Stimulated activated CD8-positive, alpha-beta memory T cell treated with anti-CD3 and anti-CD28 coated beads, Interleukin-15, amount 100 ng/mL, for 4 hours (primary cell): ENCODE results near the gene ZNF148.

Experiments
- DNase-seq, 2 donors: peaks; one replicate each; pipeline ENCODE4 v3.0.0-alpha.2; 2020; ENCODE audit warnings: low read depth in 2 of 2

The ZNF148 gene

DNA sequence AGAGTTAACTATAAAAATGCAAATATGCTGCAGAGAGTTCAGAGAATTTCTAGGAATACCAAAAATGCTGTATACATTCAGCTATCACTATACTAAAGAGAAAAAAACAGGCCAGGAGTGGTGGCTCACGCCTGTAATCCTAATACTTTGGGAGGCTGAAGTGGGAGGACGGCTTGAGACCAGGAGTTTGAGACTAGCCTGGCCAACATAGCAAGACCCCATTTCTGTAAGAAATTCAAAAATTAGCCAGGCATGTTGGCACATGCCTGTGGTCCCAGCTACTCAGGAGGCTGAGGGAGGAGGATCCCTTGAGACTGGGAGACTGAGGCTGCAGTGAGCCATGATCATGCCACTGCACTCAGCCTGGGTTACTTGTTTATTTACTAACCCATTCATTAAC, 87.9 kb downstream of the ZNF148 start:
- DNase-seq, result no peak

DNA sequence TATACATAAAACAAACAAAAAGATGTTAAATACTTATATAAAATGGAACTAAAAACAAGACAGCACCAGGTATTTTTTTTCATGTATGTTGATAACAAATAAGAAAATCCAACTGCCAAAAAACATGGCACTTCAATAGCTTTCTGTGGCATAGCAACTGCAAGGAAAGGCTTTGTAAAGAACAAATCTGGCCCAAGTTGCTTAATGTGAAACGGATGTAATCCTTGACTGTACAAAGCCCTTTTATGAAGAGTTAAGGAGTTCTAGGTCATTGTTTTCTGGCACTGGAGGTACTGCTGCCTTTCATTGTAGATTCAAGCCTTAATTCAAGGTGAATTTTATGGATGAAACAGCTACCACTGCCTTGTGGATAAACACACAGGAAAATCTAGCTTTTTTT, 93.7 kb downstream of the ZNF148 start:
- DNase-seq, result no peak

DNA sequence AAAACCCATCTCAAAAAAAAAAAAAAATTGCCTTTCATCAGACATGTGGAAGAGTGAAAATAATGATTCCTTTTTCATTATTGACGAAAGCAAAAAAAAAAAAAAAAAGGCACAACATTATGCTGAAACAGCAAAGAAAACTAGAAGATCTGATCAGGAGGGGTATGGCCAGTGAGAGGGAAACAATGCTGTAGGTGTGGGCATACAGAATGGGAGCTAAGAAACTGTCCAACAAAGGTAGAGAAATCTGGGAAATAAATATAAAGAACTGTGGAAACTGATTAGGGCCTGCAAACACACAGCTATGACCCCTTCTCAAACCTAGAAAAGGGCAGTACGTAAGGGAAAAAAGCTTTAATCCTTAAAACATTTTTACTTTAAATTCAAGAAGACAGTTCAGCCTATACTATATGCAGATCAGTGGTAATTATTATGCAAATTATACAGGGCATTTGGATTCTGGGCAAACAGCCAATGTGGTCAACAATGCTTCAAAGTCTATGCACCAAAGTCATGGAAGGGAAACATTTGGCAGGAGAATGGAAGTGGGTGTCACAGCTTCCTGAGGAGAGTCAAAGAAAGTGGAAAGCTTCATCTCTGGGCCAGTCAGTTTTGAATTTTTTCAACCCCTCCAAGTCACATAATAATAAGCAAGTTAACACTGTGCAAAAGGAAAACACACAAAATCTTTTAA, 94.3 kb downstream of the ZNF148 start:
- no peak for DNase-seq

DNA sequence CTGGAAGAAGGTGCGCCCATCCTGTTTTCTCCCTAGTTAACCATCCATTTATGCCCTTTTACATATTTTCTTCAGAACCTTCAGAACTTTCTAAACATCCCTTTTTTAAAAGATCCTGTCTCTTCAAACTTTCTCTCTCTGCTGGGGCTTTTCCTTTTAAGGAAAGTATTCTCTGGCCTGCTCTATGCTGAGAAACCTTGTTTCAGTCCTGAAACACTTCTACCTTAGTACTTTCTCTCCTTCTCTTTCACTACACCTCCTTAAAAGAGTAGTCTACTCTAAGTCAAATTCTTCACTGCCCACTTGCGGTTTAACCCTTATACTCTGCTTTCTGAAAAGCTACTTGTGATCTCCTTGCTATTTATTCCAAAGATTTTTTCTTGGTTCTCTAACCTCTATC, 97.0 kb downstream of the ZNF148 start:
- DNase-seq, result no peak

DNA sequence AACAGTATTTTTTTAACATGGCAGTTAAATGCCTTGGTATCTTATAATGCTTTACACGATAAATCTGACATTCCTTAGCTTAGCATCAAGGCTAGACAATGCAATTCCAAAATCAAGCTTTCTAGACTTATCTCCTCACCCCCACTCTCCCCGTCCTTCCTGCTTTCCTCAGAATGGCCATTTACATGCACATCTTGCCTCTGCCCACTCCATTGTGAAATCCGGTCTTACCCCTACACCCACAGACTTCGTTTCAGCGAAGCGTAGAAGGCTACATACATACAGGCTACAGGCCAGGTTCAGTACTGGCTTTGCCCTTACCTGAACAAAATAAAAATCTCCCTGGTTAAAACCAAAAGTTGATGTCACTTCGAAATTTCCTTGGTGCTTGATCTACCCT, 104.0 kb downstream of the ZNF148 start:
- DNase-seq, result no peak

DNA sequence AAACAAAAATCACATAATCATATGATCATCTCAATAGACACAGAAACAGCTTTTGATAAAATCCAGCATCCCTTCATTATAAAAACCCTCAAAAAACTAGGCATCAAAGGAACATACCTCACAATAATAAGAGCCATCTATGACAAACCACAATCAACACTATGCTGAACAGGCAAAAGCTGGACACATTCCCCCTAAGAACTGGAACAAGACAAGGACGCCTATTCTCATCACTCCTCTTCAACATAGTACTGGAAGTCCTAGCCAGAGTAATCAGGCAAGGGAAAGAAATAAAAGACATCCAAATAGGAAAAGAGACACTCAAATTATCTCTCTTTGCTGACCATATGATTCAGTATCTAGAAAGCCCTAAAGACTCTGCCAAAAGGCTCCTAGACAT, 107.7 kb downstream of the ZNF148 start:
- DNase-seq, result no peak

DNA sequence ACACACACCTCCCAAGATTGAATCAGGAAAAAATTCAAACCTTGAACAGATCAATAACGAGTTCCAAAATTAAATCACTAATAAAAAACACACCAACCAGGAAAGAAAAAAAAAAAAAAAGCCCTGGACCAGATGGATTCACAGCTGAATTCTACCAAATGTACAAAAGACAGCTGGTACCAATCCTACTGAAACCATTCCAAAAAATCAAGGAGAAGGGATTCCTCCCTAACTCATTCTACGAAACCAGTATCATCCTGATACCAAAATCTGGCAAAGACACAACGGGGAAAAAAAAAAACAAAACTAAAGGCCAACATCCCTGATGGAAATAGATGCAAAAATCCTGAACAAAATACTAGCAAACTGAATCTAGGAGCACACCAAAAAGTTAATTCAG, 108.2 kb downstream of the ZNF148 start:
- no peak for DNase-seq

DNA sequence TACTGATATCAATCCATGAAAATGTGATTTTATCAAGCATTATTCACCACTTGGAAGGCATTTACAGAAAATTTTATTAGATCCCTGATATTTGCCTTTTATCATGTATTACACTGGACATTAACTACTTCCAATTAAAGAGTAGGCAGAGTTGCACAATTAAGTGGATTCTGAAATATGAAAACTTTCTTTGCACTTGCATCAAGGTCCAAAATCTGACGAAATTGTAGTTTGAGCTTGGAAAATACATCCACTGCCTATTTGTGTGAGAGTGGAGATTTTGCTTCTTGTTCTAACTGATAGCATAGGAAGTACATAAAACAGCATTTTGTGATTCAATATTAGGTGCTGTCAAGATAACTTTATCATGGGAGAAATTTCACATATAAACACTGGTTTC, 113.0 kb downstream of the ZNF148 start:
- no peak for DNase-seq

DNA sequence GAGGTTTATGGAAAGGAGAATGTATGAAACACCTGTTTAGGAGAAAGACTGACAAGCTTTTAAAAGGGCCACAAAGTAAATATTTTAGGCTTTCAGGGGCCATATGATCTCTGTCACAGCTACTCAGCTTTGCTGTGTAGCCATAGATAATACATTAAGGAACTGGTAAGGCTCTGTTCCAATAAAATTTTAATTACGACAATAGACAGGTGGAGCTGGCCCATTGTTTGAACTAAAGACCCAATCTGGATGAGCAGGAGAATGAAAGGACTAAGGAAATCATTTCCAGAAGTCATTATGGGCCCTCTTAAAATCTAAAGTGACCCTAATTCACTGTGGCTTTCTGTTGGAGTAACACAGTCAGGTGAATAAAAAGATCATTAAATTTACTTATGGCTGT, 114.1 kb downstream of the ZNF148 start:
- DNase-seq, result no peak

DNA sequence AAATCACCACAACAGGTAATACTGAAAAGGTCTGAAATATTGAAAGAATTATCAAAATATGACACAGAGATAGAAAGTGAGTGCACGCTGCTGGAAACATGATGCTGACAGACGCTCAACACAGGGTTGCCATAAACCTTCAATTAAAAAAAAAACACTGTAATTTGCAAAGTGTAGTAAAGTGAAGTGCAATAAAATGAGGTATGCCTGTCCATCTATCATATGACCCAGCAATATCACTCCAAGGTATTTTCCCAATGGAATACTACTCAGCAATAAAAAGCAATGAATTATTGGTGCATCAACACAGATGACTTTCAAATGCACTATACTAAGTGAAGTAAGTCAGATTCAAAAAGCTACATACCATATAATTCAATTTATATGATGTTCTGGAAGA, 115.0 kb downstream of the ZNF148 start:
- no peak for DNase-seq

DNA sequence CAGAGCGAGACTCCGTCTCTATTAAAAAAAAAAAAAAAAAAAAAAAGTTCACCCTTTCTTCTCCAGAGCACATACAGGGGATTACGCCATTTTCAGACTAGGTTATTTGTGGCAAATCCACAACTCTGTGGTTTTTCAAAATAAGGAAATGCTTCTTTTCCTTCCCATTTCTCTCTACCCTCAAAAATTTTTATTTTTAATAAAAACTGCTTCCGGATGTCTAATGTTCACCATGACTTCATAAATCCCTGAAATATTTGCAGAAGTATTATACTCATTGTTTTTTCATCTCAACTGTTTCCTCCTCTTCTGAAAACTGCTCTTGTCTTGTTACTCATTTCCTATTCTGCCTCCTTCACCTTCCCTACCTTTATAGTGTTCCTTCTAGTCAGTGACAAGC, 117.6 kb downstream of the ZNF148 start:
- no peak for DNase-seq

DNA sequence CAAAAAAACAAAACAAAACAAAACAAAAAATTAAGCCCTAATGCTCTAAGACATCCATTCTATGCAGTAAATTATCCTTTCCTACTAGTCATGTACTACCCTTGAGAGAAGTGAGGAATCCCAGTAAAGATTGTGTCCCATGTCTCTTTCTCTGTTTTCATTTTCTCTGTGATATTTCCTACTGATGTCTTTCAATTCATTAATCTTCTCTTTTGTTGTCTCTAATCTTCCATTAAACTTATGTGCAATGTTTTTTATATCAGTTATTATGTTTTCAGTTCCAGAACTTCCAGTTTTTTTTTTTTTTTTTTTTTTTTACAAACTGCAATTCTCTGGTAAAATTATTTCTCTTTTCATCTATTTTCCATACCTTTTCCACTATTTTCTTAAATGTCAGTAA, 118.5 kb downstream of the ZNF148 start:
- DNase-seq, result no peak

DNA sequence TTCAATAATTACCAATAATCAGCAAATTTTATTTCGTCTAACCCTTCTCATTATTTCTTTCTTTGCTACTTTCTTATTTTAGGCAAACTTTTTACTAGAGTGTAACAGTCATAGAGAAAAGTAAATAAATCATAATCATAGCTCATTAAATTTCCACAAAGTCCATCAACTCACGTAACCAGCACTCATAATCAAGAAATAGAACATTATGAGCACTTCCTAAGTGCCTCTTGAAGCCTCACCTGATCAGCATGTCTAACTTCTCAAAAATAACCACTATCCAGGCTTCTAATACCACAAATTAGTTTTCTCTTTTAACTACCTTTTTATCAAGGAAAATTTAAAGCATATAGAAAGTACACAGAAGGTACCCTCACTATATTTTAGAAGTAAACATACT, 124.2 kb downstream of the ZNF148 start:
- no peak for DNase-seq

DNA sequence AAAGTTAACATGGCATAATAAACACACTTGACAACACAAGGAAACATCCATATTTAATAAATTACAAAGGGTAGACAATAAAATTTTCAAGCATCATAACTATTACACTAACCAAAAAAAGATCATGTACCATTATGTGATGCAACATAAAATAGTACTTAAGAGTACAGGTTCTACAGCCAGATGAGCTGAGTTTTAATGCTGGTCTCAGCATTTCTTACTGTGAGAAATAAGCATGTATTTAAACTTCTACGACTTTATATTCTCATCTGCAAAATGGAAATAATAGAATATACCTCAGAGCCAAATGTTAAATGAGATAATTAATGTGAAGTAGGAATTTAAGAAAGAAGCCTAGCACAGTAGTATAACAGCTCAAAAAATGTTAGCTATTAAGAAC, 128.9 kb downstream of the ZNF148 start:
- DNase-seq, result no peak

DNA sequence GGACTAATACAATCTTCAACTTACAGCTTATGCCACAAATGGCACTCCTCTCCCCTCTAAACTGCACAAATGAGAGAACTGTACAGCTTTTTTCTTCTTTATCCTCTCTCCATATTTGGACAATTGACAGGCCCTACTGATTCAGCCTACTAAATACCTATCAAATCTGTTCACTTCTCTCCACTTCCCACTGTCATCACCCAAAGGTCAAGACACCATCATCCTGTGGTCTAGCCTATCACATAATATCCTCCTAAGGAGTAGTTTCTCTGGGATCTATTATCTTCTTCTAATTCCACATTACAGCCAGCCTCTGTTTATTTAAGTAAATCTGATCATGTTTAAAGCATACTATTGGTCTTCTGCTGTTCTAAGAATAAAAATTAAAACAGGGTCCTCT, 129.6 kb downstream of the ZNF148 start:
- no peak for DNase-seq

DNA sequence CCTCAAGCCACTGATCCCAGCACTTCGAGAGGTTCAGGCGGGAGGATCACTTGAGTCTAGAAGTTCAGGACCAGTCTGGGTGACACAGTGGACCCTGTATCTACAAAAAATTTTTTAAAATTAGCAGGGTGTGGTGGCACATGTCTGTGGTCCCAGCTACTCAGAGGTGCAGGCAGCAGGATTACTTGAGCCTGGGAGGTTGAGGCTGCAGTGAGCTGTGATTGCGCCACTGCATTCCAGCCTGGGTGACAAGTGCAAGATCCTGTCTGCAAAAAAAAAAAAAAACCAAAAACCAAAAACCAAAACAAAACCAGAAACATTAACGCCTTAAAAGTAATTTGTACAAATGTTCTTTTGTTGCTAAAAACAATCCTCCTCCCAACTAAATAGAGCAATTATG, 134.6 kb downstream of the ZNF148 start:
- DNase-seq, result no peak

DNA sequence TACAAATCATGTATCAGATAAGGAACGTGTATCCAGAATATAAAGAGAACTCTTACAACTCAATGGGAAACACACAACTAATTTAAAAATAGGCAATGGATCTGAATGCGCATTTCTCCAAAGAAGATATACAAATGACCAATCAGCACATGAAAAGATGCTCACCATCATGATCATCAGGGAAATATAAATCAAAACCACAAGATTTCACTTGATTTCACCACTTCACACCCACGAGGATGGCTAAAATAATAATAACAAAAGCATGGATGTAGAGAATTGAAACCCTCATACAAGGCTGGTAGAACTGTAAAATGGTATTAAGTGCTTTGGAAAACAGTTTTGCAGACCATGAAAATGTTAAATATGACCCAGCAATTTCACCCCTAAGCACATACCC, 135.9 kb downstream of the ZNF148 start:
- DNase-seq, result no peak

DNA sequence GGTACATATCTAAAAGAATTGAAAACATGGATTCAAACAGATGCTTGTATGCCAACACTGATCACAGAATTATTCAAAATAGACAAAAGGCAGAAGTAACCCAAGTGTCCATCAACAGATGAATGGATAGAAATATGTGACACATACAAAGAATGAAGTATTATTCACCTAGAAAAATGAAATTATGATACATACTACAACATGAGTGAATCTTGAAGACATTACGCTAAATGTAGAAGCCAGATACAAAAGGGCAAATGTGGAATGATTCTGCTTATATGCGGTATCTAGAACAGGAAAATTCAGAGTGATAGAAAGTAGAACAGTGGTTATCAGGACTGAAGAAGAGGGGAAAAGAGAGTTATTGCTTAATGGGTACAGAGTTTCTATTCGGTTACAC, 136.4 kb downstream of the ZNF148 start:
- DNase-seq, result no peak

DNA sequence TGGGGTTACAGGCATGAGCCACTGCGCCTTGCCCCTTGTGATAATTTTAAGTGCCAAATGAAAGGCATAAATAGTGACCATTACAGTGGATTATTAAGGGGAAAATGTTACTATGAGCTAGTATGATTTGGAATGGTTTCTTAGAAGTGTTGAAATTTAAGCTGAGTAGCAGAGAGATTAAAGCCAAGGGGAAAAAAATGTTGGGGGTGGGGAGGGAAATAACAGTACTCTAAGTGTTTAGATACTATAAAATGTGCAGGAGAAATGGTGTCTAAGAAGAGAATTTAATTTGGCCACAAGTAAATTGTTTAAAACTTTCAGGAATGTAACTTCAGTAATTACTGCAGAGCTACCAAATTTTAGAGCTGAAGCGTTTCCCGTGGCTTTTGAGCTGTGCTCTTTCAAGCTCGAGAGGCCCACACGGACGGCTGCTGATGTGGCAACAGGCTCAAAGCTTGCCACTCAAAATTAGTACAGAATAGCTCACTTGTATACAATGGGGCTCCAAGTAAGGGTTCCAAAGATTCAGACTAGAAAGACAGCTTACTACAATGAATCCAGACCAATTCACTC, 138.7 kb downstream of the ZNF148 start:
- no peak for DNase-seq

DNA sequence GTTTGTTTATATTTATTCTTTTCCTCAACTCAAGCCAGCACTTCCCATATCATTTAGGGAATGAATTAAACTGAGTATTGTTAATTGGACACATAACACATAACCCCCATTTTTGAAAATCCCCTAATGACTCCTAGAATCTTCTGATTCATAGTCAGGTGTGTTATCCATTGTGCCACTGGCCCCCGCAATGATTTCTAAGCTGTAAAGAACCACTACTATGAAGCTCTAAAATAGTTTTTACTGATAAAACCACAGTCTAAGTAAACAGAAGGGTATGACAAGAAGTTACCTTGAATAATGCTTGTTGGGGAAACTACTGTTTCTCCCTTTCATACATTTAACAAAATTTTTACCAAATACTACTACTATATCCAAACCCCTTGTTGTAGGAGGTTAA, 140.3 kb downstream of the ZNF148 start:
- no peak for DNase-seq

DNA sequence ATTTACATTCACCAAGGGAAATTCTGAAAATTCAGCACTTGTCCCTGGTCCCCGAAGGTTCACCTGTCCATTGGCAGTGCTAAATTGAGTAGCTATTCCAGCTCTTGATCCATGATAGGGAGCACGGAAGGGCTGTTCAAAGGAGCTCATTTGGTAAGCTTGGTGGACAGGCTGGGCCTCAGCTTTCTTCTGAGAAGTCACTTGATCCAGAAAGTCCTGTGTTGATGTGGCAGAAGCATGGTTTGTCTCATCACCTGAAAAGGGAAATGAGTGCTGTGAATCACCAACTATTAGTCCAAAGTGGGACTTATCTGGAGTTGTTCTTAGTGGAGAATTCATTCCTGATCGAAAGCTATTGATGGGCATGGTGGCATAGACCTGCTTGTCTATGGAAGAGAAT, 142.7 kb downstream of the ZNF148 start:
- DNase-seq, result no peak

DNA sequence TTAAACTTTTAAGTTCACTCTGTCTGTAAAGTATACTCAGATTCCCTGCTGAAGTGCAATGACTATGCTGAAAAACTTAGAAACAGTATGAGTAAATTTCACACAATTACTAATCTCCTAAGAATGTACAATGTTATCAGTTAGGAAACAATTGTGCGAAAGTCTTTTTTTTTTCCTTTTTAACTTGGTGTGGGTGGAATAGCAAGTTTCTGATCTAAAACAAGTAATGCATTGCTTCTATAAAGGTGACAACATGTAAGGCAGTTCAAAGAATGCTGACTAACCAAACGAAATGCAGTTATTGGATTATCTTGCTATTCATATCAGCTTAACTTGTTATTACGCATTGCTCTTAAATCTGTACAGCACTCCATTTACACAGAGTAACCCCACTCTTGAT, 143.2 kb downstream of the ZNF148 start:
- DNase-seq, result no peak

DNA sequence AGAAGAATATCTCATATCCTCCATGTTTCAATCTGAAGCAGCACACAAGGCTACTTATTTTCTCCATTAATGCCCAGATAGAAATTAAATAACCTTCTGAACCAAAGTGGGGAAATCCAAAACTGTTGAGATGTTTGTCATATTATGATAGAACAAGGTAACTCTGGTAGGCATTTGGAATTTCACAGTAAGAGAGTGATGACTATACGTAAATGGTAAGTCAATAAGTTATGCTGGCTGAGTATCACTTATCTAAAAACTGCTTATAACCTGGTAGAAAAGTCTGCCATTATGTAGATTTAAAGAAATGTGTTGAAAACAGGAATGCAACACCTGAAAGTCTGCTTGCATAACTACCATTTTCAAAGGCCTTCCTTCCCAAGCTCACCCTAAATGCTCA, 145.4 kb downstream of the ZNF148 start:
- no peak for DNase-seq

DNA sequence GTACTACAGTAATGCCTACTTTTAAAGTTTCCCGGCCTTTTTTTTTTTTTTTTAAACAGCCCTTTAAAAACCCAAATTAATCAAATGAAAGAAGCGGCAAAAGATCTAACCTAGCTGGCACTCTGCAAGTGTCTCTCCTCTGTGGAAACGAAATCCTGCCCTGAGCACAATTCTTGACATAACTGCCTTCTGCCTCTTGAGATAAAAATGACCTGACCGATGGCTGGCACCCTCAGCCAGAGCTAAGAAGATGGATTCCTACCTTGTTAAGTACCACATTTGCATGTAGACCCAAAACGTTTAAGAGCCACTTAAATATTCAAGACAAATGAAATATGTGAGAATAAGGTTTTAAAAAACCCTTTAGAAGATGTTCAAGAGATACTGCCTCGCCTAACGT, 146.0 kb downstream of the ZNF148 start:
- DNase-seq, result no peak
